A549 treated with RU486 at 1 μM for 4 hours (cell line): ENCODE measurements around the gene TGFBR2. TPM values are rescaled to one million over a fixed set of nuclear protein-coding genes. Genes with fewer than 3 reads are reported as not detected.

Experiments
- total RNA-seq: library from RNA; stranded (reverse); fragments of 200-300 nt; extraction: Qiagen RNA extraction; gene quantifications from 5 replicates; pipeline ENCODE4 v1.2.3, GENCODE V29; 2022; ENCODE audit warnings: low read depth

TGFBR2 gene
- 38.4 to 49.5 TPM (median 45.9 TPM) in 5 replicates for total RNA-seq

GRCh38 chr3:30606301-30607031 lies at the start of gene TGFBR2:
Gene TGFBR2 (plus strand): TSS chr3:30606601. CDS start chr3:30606884, 283 bp downstream.

